AG20443 (cell line): ENCODE data around the gene CHD8.
A peak's percentile ranks its signal among the peaks of the same experiment; 100 is the strongest.

Experiments used
- DNase-seq: peaks from one replicate; pipeline ENCODE4 v3.0.0; 2012; ENCODE audit warnings: low spot score, mixed read lengths

The CHD8 gene

DNA sequence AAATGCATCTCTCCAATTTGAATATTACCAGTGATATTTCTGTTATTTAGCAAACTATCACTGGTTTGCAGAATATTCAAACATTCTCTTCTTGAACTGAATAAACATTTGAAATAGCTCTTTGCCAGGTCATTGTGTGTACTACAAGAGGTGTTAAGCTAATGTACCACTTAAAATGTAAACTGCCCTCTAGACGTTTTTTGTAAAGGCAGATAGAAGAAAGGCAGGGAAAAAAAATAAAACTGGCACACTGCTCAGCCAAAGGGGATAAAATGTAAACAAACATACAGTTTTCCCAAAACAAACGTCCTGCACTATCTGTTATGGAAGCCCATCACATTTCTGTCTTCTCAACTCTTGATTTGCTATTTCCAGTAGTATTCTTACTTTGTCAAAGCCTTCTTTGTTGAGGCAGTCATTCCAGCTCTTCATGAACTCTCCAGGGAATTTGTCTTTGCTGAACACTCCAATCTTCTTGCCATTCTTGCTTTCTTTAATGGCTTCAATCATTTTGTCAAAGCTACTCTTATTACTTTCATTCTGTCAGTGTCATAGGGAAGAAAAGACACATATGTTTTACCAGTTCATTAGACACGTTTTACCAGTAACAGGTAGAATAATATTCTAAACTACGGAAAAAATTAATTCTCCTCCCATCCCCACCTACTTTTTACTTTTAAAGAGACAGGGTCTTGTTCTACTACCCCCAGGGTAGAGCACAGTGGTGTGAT, 85.8 kb downstream of the CHD8 start:
- no peak for DNase-seq

DNA sequence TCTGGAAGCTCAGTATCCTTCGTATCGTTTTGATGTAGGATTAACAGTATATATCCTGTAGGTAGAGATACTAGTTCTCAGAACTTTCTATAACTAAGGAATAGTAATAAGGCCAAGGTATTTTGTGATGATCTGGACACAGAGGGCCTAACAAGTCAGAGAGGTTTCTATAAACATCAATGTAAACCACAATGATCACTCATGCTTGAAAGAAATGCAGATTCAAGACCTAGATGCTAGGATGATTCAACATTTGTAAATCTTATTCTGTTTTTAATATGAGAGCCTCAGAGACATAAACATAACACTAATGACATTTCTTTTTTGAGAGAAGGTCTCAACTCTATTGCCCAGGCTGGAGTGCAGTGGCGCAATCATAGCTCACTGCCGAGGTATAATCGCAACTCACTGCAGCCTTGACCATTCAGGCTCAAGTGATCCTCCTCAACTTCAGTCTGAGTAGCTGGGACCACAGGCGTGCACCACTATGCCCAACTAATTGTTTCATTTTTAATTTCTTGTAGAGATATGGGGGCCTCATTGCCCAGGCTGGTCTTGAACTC, 88.3 kb downstream of the CHD8 start:
- no peak for DNase-seq

DNA sequence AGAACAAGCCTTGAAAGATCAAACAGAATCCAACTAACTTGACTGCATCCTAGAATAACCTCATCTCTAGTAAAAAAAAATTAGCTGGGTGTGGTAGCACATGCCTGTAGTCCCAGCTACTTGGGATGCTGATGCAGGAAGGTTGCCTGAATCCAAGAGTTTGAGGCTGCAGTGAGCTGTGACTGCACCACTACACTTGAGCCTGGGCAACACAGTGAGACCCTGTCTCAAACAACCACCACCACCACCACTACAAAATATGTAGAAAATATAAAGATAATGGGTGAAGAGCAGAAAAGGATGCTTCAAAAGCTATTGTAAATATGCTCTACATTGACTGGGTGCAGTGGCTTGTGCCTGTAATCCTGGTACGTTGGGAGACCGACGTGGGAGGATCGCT, 99.4 kb downstream of the CHD8 start:
- no peak for DNase-seq

GRCh38 chr14:21352587-21352986, 103.3 kb downstream of the CHD8 start:
- DNase-seq = no peak

GRCh38 chr14:21350539-21350938, 105.4 kb downstream of the CHD8 start:
- no peak for DNase-seq

GRCh38 chr14:21347201-21347600, 108.7 kb downstream of the CHD8 start:
- no peak for DNase-seq

DNA sequence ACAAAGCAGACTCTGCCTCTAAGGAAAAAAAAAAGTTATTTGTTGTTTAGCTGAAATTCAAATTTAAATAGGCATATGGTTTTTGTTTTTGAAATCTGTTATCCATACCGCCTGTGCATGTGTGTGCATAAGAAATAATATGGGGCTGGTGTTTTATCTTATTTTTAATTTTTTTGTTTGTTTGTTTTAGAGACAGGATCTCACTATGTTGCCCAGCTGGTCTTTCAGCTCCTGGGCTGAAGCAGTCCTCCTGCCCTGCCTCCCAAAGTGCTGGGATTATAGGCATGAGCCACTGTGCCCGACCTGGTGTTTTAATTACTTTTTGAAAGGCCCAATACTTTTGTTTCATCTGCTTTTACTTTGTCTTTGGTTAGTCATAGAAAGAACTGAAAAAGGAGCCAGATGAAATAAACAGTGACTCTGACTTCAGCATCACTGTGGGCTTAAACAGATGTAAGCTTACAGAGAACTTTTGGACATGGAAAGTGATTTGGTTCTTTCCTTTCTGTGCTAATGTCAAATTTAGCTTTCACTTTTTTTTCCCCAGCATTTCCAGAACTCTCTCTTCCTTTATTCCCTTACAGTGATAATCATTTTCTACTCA, 109.3 kb downstream of the CHD8 start:
- peak; percentile 53 for DNase-seq

DNA sequence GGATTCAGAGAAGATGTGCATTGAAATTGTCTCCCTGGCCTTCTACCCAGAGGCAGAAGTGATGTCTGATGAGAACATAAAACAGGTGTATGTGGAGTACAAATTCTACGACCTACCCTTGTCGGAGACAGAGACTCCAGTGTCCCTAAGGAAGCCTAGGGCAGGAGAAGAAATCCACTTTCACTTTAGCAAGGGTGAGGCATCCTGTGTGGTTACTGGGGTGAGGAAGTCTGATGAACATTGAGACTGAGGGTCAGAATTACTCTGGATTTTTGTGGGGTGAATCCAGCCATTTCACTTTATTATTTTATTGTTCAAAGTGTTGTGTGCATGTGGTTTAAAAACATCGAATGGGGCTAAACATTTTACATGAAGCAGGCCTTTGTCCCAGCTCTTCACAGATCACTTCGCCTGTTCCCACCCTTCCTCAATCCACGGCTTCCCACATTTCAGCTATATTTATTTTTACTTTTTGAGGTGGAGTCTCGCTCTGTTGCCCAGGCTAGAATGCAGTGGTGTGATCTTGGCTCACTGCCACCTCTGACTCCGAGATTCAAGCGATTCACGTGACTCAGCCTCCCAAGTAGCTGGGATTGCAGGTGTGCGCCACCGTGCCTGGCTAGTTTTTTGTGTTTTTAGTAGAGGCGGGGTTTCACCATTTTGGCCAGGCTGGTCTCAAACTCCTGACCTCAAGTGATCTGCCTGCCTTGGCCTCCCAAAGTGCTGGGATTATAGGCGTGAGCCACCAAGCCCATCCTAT, 112.7 kb downstream of the CHD8 start:
- DNase-seq = no peak
